GM21723 (cell line): ENCODE measurements around the gene PEG3.

Experiments used
- ATAC-seq: cut with Tn5 transposase; IDR thresholded peaks from one replicate; pipeline ENCODE4 v1.9.1; 2021; ENCODE audit warnings: mild to moderate bottlenecking, moderate library complexity; ENCODE audit not compliant: unreplicated experiment

The PEG3 gene

DNA sequence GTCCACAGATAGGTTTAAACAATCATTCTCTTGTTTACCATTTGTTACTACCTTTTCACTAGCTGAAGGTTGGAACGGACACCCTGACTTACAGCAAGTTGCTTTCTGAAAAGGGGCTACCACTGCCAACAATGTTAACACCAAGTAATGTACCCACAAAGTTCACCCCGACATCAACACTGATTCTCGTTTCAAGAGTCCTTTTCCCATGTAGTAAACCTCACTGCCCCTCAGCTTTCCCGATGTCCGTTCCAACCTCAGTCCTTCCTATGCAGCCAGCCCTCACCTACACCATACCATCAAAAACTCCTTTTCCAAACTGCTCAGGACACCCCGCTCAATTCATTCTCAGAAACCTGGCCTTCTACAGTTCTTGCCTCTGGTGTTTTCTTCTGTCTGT is 29.0 kb downstream of the PEG3 start:
- ATAC-seq: no peak

DNA sequence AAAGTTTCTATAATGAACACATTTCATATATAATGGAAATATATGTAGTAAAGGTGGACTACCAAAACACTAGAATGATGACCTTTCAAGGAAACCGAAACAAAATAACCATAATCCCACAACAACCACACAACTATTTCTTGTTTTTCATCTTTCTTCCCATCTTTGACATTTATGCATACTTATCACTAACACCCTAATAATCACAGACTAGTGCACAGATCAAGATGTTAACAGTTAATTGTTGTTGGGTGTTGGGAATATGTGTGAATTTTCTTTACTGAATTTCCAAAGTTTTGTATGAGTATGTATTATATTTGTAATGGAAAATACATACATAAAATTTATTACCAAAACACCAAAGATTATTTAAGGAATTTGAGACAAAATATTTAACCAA is 30.3 kb downstream of the PEG3 start:
- ATAC-seq: no peak

DNA sequence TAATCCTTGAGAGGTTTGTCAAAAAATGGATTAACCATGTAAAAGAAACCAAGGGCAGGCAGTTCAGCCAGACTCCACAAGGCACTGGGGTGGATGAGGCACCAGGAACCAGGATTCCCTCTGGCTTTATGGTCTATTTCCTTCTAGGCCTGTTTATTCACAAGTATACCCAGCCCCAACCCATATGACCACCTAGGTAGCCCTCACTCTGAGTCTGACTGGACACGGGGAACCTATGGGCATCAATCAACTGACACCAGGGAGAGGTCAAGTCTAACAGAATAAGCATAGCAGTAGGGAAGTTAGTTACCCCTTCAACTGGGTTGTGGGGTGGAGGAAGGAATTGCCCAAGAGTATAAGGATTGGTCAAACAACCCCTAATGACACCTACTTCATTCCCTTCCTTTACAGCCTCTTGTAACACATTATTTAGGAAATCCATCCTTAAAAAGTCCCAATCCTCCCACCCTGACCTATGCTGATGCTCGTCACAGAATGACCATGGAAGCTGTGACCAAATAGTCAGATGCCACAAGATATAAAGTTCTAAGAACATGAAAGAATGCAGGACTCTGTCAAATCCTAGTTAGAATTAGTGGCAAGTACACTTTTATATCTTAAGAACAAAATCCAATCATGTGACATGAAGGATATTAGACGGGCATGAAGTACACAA is 31.7 kb downstream of the PEG3 start:
- ATAC-seq: no peak

DNA sequence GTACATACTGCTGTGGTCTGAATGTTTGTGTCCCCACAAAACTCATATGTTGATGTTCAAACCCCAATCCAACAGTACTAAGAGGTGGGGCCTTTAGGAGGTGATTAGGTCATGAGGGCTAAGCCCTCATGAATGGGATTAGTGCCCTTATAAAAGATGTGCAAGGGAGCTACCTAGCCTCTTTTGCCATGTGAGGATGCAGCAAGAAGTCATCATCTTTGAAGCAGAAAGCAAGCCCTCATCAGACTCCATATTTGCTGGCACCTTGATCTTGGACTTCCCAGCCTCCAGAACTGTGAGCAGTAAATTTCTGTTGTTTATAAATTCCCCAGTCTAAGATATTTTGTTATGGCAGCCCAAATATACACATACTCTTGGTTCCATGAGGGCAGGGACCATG is 33.9 kb downstream of the PEG3 start:
- ATAC-seq: no peak
